Activated CD8-positive, alpha-beta memory T cell treated with anti-CD3 and anti-CD28 coated beads, Interleukin-2, amount 50 U/mL, for 1 hour (primary cell): ENCODE data around the gene TNIK.
"Not testable (repeated sequence)": the region's sequence is repeated elsewhere in the genome, so short reads cannot be mapped to it uniquely, and the experiment has no call there.

ENCODE experiments used
- DNase-seq: peaks from one replicate; pipeline ENCODE4 v3.0.0-alpha.2; 2020; ENCODE audit errors: extremely low read depth

TNIK gene

GRCh38 chr3:171468296-171468906, 8.2 kb upstream of the TNIK start:
- DNase-seq = no peak

- DNase-seq = no peak
Measured at GRCh38 chr3:171465763-171466162, 5.6 kb upstream of the TNIK start.

- no peak for DNase-seq
Measured at GRCh38 chr3:171464462-171464861, 4.3 kb upstream of the TNIK start.

GRCh38 chr3:171462224-171462623, 2.0 kb upstream of the TNIK start:
- no peak for DNase-seq

GRCh38 chr3:171461525-171461917, 1.3 kb upstream of the TNIK start:
- DNase-seq = no peak

- no peak for DNase-seq
Measured at GRCh38 chr3:171460725-171461524, 720 bp upstream of the TNIK start.

GRCh38 chr3:171459137-171459941, 866 bp downstream of the TNIK start:
- no peak for DNase-seq

- DNase-seq = no peak
Measured at GRCh38 chr3:171458864-171459136, 1.4 kb downstream of the TNIK start.

- no peak for DNase-seq
Measured at GRCh38 chr3:171458071-171458863, 1.9 kb downstream of the TNIK start.

GRCh38 chr3:171457607-171458061, 2.6 kb downstream of the TNIK start:
- no peak for DNase-seq

- no peak for DNase-seq
Measured at GRCh38 chr3:171456765-171457606, 3.2 kb downstream of the TNIK start.

- no peak for DNase-seq
Measured at GRCh38 chr3:171455603-171456550, 4.3 kb downstream of the TNIK start.

GRCh38 chr3:171454041-171454440, 6.2 kb downstream of the TNIK start:
- no peak for DNase-seq

- DNase-seq = no peak
Measured at GRCh38 chr3:171453180-171453886, 6.9 kb downstream of the TNIK start.

GRCh38 chr3:171452328-171452727, 7.9 kb downstream of the TNIK start:
- DNase-seq = no peak

GRCh38 chr3:171451915-171452314, 8.3 kb downstream of the TNIK start:
- DNase-seq = no peak

GRCh38 chr3:171447579-171447891, 12.7 kb downstream of the TNIK start:
- DNase-seq = not testable (repeated sequence)

GRCh38 chr3:171446801-171447578, 13.2 kb downstream of the TNIK start:
- DNase-seq = no peak

GRCh38 chr3:171446301-171446700, 13.9 kb downstream of the TNIK start:
- DNase-seq = no peak
